HUES6 (cell line): ENCODE results near the gene DZIP1.
A peak's percentile ranks its signal among the peaks of the same experiment; 100 is the strongest.

Experiments used
- H3K27ac ChIP-seq: 2 replicates; pipeline ENCODE4 v1.7.0; 2013; ENCODE audit warnings: low read depth, mild to moderate bottlenecking, low read length, inconsistent platforms
- H3K27me3 ChIP-seq: 2 replicates; pipeline ENCODE4 v1.6.1; 2013; ENCODE audit warnings: low read length; ENCODE audit not compliant: control insufficient read depth, insufficient read depth
- H3K36me3 ChIP-seq: 2 replicates; pipeline ENCODE4 v1.6.1; 2013; ENCODE audit warnings: low read length; ENCODE audit not compliant: control insufficient read depth, insufficient read depth
- H3K4me1 ChIP-seq: 2 replicates; pipeline ENCODE4 v1.6.1; 2013; ENCODE audit warnings: low read length; ENCODE audit not compliant: control insufficient read depth, insufficient read depth
- H3K4me3 ChIP-seq: 2 replicates; pipeline ENCODE4 v1.5.1; 2013; ENCODE audit warnings: low read depth, low read length
- H3K9ac ChIP-seq: one replicate; pipeline ENCODE4 v1.6.1; 2013; ENCODE audit warnings: mild to moderate bottlenecking, low read length
- H3K9me3 ChIP-seq: 2 replicates; pipeline ENCODE4 v1.6.1; 2013; ENCODE audit warnings: low read depth, low read length; ENCODE audit not compliant: control insufficient read depth, insufficient read depth

The DZIP1 gene

GRCh38 chr13:95643936-95644598 lies 439 bp downstream of the DZIP1 start:
- Histone ChIP-seq H3K9ac (peak overlapping the region; percentile 68), H3K4me1 (peaks cover 23% of the 10 kb centered on the region; the same call in 1 of the 2 replicates), H3K4me3 (peak overlapping the region; percentile 83), H3K9me3 (no peaks in the 10 kb centered on the region), H3K27me3 (peaks cover 14% of the 10 kb centered on the region; the same call in 1 of the 2 replicates), H3K36me3 (peaks cover 15% of the 10 kb centered on the region), H3K27ac (peak overlapping the region; percentile 67; the same call in 1 of the 2 replicates)

GRCh38 chr13:95643571-95643935 lies 953 bp downstream of the DZIP1 start:
- peaks cover 14% of the 10 kb centered on the region; the same call in 1 of the 2 replicates for H3K27me3 ChIP-seq
- H3K27ac ChIP-seq = no peak overlapping the region; the same call in 1 of the 2 replicates
- H3K4me3 ChIP-seq = peak overlapping the region; percentile 83
- H3K9ac ChIP-seq = peak overlapping the region; percentile 68
- no peaks in the 10 kb centered on the region for H3K9me3 ChIP-seq
- peaks cover 20% of the 10 kb centered on the region for H3K36me3 ChIP-seq
- H3K4me1 ChIP-seq = peaks cover 23% of the 10 kb centered on the region; the same call in 1 of the 2 replicates

- Histone ChIP-seq H3K36me3 (peaks cover 22% of the 10 kb centered on the region), H3K9ac (peak overlapping the region; percentile 68), H3K9me3 (no peaks in the 10 kb centered on the region), H3K27me3 (peaks cover 14% of the 10 kb centered on the region; the same call in 1 of the 2 replicates), H3K4me3 (peak overlapping the region; percentile 83), H3K4me1 (peaks cover 23% of the 10 kb centered on the region; the same call in 1 of the 2 replicates), H3K27ac (no peak overlapping the region)
These were observed 1.5 kb downstream of the DZIP1 start for GRCh38 chr13:95642999-95643398.

GRCh38 chr13:95642028-95642621 lies 2.4 kb downstream of the DZIP1 start:
- H3K4me3 ChIP-seq = peak overlapping the region; percentile 64
- peaks cover 27% of the 10 kb centered on the region for H3K36me3 ChIP-seq
- H3K27ac ChIP-seq = no peak overlapping the region
- peaks cover 23% of the 10 kb centered on the region; the same call in 1 of the 2 replicates for H3K4me1 ChIP-seq
- no peak overlapping the region for H3K9ac ChIP-seq
- no peaks in the 10 kb centered on the region for H3K9me3 ChIP-seq
- peaks cover 14% of the 10 kb centered on the region; the same call in 1 of the 2 replicates for H3K27me3 ChIP-seq

- Histone ChIP-seq H3K27me3 (peaks cover 14% of the 10 kb centered on the region; the same call in 1 of the 2 replicates), H3K9ac (no peak overlapping the region), H3K27ac (no peak overlapping the region), H3K4me1 (peaks cover 23% of the 10 kb centered on the region; the same call in 1 of the 2 replicates), H3K36me3 (peaks cover 33% of the 10 kb centered on the region), H3K9me3 (no peaks in the 10 kb centered on the region), H3K4me3 (peak overlapping the region; percentile 64)
These were observed 3.0 kb downstream of the DZIP1 start for GRCh38 chr13:95641291-95642027.

- Histone ChIP-seq H3K27ac (no peak overlapping the region), H3K9me3 (no peaks in the 10 kb centered on the region), H3K27me3 (peaks cover 3% of the 10 kb centered on the region; the same call in 1 of the 2 replicates), H3K9ac (no peak overlapping the region), H3K36me3 (peaks cover 64% of the 10 kb centered on the region), H3K4me1 (0 out of 2 replicates have a peak, but pooled peaks cover 5% of the 10 kb centered on the region), H3K4me3 (no peak overlapping the region)
These were observed 7.7 kb downstream of the DZIP1 start for GRCh38 chr13:95636853-95637252.

- H3K9me3 ChIP-seq = no peaks in the 10 kb centered on the region
- no peak overlapping the region for H3K27ac ChIP-seq
- H3K4me1 ChIP-seq = no peaks in the 10 kb centered on the region
- H3K27me3 ChIP-seq = no peaks in the 10 kb centered on the region
- no peak overlapping the region for H3K4me3 ChIP-seq
- H3K9ac ChIP-seq = no peak overlapping the region
- peaks cover 78% of the 10 kb centered on the region for H3K36me3 ChIP-seq
These were observed 13.9 kb downstream of the DZIP1 start for GRCh38 chr13:95630593-95630992.

- H3K36me3 ChIP-seq = peaks cover 72% of the 10 kb centered on the region
- no peak overlapping the region for H3K4me3 ChIP-seq
- H3K9ac ChIP-seq = no peak overlapping the region
- no peak overlapping the region for H3K27ac ChIP-seq
- H3K27me3 ChIP-seq = no peaks in the 10 kb centered on the region
- H3K4me1 ChIP-seq = 0 out of 2 replicates have a peak, but pooled peaks cover 5% of the 10 kb centered on the region
- H3K9me3 ChIP-seq = no peaks in the 10 kb centered on the region
These were observed 15.4 kb downstream of the DZIP1 start for GRCh38 chr13:95629071-95629470.

GRCh38 chr13:95628488-95628887 lies 16.0 kb downstream of the DZIP1 start:
- Histone ChIP-seq H3K27me3 (no peaks in the 10 kb centered on the region), H3K4me1 (0 out of 2 replicates have a peak, but pooled peaks cover 5% of the 10 kb centered on the region), H3K9ac (no peak overlapping the region), H3K9me3 (no peaks in the 10 kb centered on the region), H3K4me3 (no peak overlapping the region), H3K27ac (no peak overlapping the region), H3K36me3 (peaks cover 68% of the 10 kb centered on the region)

GRCh38 chr13:95627590-95627989 lies 16.9 kb downstream of the DZIP1 start:
- Histone ChIP-seq H3K4me3 (no peak overlapping the region), H3K36me3 (peaks cover 68% of the 10 kb centered on the region), H3K27me3 (no peaks in the 10 kb centered on the region), H3K9ac (no peak overlapping the region), H3K4me1 (0 out of 2 replicates have a peak, but pooled peaks cover 5% of the 10 kb centered on the region), H3K27ac (no peak overlapping the region), H3K9me3 (no peaks in the 10 kb centered on the region)
